ENCODE data around the gene LGALS3BP.
"Not testable (repeated sequence)": the region's sequence is repeated elsewhere in the genome, so short reads cannot be mapped to it uniquely, and the experiment has no call there.

Gene LGALS3BP

DNA sequence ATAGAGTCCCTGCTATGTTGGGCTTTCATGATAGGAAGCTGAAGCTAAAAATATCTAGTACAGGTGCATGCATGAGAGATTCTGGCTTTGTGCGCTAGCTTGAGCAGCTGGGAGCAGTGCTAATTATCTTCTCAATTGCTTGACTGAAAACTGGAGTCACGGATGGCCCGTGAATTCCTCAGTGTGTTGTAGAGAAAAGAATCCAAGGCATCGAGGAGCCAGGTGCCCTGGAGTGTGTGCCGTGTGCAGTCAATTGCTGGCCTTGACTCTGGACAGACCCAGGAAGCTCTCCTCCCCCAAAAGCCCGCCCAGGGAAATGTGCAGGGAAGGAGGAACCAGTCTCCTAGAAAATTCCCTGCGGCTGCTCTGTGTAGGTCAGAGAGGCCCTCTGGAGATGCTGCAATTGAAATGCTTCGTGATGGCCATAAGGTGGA, 14.2 kb downstream of the LGALS3BP start:
- no peak overlapping the region for H3K4me3 ChIP-seq (ENCODE audit: control insufficient read depth, low read depth, low read length)
- no peak for DNase-seq (ENCODE audit: low read depth)
- TF ChIP-seq, protein P1, sequence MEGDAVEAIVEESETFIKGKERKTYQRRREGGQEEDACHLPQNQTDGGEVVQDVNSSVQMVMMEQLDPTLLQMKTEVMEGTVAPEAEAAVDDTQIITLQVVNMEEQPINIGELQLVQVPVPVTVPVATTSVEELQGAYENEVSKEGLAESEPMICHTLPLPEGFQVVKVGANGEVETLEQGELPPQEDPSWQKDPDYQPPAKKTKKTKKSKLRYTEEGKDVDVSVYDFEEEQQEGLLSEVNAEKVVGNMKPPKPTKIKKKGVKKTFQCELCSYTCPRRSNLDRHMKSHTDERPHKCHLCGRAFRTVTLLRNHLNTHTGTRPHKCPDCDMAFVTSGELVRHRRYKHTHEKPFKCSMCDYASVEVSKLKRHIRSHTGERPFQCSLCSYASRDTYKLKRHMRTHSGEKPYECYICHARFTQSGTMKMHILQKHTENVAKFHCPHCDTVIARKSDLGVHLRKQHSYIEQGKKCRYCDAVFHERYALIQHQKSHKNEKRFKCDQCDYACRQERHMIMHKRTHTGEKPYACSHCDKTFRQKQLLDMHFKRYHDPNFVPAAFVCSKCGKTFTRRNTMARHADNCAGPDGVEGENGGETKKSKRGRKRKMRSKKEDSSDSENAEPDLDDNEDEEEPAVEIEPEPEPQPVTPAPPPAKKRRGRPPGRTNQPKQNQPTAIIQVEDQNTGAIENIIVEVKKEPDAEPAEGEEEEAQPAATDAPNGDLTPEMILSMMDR (conservative IDR thresholded peaks at IDR 0.05; ENCODE audit: control insufficient read depth, insufficient read depth, low read depth, low read length), result no peak

DNA sequence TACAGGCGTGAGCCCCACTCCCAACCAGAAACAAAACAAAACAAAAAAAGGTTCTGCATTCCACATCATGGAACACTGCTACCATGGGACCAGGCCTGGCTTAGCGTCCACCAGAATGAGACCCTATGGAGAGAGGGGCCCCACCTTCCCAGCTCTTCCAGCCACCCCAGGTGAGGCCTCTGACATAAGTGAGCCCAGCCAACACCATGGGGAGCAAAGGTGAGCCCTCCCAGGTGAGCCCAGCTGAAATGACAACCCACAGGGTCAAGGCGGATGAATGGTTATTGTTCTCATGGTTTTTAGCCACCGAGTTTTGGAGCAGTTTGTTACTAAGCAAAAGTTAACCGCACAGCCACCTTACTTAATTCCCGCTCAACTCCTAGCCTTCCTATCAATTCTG, 16.3 kb downstream of the LGALS3BP start:
- TF ChIP-seq, protein P1 (conservative IDR thresholded peaks at IDR 0.05; ENCODE audit: control insufficient read depth, insufficient read depth, low read depth, low read length), result no peak
- no peak overlapping the region for H3K4me3 ChIP-seq (ENCODE audit: control insufficient read depth, low read depth, low read length)
- no peak for DNase-seq (ENCODE audit: low read depth)

DNA sequence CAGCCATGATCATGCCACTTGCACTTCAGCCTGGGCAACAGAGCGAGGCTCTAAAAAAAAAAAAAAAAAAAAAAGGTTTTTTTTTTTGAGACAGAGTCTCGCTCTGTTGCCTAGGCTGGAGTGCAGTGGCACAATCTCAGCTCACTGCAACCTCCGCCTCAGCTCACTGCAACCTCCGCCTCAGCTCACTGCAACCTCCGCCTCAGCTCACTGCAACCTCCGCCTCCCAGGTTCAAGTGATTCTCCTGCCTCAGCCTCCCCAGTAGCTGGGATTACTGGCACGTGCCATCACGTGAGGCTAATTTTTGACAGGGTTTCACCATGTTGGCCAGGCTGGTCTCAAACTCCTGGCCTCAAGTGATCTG, 16.8 kb downstream of the LGALS3BP start:
- DNase-seq (ENCODE audit: low read depth); H3K4me3 ChIP-seq (ENCODE audit: control insufficient read depth, low read depth, low read length): not testable (repeated sequence)

DNA sequence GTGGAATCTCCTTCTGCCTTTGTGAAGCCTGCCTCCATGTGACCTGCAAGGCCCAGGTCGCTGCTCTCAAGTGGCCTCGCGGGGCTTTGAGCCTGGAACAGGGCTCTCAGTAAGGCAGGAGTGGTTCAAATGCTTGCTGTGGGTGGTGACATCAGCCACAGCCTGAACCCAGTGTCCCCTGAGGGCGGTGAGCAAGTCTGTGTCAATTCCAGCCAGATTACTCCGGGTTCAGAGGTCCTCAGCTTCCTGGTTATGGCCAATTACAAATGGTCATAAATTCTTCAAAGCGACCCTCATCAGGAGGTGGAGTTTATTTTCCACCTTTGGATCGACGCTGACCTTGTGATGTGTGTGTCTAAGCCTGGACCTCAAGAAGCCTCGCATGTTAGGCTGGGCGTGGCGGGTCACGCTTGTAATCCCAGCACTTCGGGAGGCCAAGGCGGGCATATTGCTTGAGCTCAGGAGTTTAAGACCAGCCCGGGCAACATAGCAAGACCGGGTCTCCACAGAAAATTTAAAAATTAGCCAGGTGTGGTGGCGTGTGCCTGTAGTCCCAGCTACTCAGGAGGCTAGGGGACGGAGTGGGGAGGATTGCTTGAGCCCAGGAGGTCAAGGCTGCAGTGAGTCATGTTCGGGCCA, 17.3 kb downstream of the LGALS3BP start:
- TF ChIP-seq, protein P1 (conservative IDR thresholded peaks at IDR 0.05; ENCODE audit: control insufficient read depth, insufficient read depth, low read depth, low read length), result no peak
- no peak overlapping the region for H3K4me3 ChIP-seq (ENCODE audit: control insufficient read depth, low read depth, low read length)
- peak; percentile 58 for DNase-seq (ENCODE audit: low read depth)

DNA sequence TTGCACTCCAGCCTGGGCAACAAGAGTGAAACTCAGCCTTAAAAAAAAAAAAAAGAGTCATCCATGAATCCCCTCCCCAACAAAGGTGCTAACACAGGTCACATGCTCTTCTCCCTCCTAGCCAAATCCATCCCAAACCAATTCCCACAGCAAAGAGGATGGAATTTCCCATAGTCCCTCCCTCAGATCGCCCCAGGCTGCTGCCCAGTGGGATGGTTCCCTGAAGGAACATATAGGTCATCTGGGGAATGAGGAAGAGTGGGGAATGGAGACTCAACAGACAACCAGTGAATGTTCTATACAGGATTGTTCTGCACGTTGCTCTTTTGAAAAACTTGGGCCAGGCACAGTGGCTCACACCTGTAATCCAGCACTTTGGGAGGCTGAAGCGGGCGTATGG, 18.2 kb downstream of the LGALS3BP start:
- DNase-seq (ENCODE audit: low read depth), result no peak
- TF ChIP-seq, protein P1 (conservative IDR thresholded peaks at IDR 0.05; ENCODE audit: control insufficient read depth, insufficient read depth, low read depth, low read length), result no peak
- no peak overlapping the region for H3K4me3 ChIP-seq (ENCODE audit: control insufficient read depth, low read depth, low read length)

DNA sequence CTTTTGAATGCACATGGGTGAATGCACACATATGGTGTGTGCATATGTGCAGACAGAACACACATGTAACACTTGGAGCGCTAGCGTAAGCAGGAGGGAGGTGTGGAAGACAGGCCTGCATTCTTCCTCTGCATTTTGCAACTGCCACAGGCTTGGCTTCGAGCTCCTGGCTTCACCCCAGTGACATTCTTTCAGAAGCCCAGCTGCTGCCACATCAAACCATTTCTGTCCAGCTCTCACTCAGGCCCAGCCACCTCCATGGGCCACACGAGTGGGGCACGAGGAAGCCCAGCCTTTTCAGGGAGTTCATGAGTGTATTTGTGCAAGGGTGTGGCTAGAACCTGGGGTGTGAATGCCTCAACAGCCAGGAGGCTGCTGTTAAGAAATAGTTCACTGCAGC, 18.8 kb downstream of the LGALS3BP start:
- H3K4me3 ChIP-seq (ENCODE audit: control insufficient read depth, low read depth, low read length), result no peak overlapping the region
- TF ChIP-seq, protein P1 (conservative IDR thresholded peaks at IDR 0.05; ENCODE audit: control insufficient read depth, insufficient read depth, low read depth, low read length), result no peak
- DNase-seq (ENCODE audit: low read depth), result no peak

DNA sequence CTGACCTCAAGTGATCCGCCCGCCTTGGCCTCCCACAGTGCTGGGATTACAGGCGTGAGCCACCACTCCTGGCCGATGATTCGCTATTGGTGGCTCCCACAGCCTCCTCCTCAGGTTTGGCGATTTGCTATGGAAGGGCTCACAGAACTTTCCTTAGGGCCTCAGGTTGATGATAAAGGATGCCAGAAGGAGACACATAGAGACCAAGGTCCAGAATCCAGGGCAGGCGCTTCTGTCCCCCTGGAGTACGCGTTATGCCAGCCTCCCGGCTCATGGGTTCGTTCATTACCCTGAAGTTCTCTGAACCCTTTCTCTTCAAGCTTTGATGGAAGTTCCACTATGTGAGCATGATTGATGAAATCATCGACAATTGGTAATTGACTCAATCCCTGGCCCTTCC, 19.9 kb downstream of the LGALS3BP start:
- TF ChIP-seq, protein P1 (conservative IDR thresholded peaks at IDR 0.05; ENCODE audit: control insufficient read depth, insufficient read depth, low read depth, low read length), result no peak
- no peak overlapping the region for H3K4me3 ChIP-seq (ENCODE audit: control insufficient read depth, low read depth, low read length)
- no peak for DNase-seq (ENCODE audit: low read depth)
